Measurements from ENCODE around the gene MYO9A. TPM values are rescaled to one million over a fixed set of nuclear protein-coding genes. Genes with fewer than 3 reads are reported as not detected.

The MYO9A gene
- total RNA-seq, 1 experiment from 2014 or later = 21.4 TPM

DNA sequence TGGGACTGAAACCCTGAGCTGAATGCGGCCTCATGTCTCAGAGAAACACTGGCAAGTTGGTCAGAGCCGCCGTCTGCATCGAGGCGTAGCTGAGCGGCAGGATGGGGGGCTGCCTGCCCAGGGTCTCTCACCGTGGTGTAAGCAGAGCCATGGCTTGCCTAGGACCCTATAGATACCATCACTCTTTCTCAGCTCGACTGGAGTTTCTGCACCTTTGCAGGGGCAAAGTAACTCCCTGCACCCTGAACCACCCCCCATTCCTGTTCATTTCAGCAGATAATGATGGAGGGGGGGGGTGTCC lies 336.0 kb downstream of the MYO9A start:
- H3K27ac Mint-ChIP-seq = no peak overlapping the region; a peak in 1 of 7 replicates
- no peak overlapping the region for H3T11ph ChIP-seq (ENCODE audit: low read length)
- no peak overlapping the region for H2BK20ac ChIP-seq (ENCODE audit: low read depth, low read length, poor library complexity, severe bottlenecking)
- no peaks in the 10 kb centered on the region for H4K20me1 ChIP-seq (ENCODE audit: control insufficient read depth, insufficient read depth, insufficient read length)
- no peak overlapping the region for H3K23ac ChIP-seq (ENCODE audit: insufficient read length, low read depth, low read length)
- no peak overlapping the region for H4K91ac ChIP-seq (ENCODE audit: insufficient read length, low read depth, low read length)
- peaks cover 3% of the 10 kb centered on the region for H3K27me3 Mint-ChIP-seq (ENCODE audit: low read depth)
- H3K4me2 ChIP-seq (ENCODE audit: insufficient read depth, insufficient read length, low read length) = no peak overlapping the region
- H3K56ac ChIP-seq (ENCODE audit: insufficient read length, low read depth, low read length) = no peak overlapping the region
- no peak overlapping the region for H2AFZ ChIP-seq (ENCODE audit: low read length)
- H3K79me1 ChIP-seq (ENCODE audit: insufficient read depth, low read depth, low read length, poor library complexity, severe bottlenecking) = no peaks in the 10 kb centered on the region
- no peaks in the 10 kb centered on the region; the same call in 1 of the 2 replicates for H3K4me1 ChIP-seq (ENCODE audit: insufficient read depth, low read length)
- DNase-seq = no peak
- H3K9ac ChIP-seq (ENCODE audit: extremely low read depth, insufficient read length, low read length) = no peak overlapping the region
- H2BK15ac ChIP-seq (ENCODE audit: low read depth, low read length) = no peak overlapping the region
- H3K4ac ChIP-seq (ENCODE audit: low read depth, low read length) = no peak overlapping the region
- no peak overlapping the region for H3K4me3 Mint-ChIP-seq
- H3K79me2 ChIP-seq (ENCODE audit: insufficient read depth, low read length) = no peaks in the 10 kb centered on the region
- H3K18ac ChIP-seq (ENCODE audit: insufficient read length, low read depth, low read length) = no peak overlapping the region
- no CpG with 5 or more reads among the region's 8 CpGs for WGBS (ENCODE audit: extremely low coverage, insufficient read length, low lambda C conversion rate)
- H2BK120ac ChIP-seq (ENCODE audit: low read depth, low read length, poor library complexity, severe bottlenecking) = no peak overlapping the region
- no peak overlapping the region for H4K8ac ChIP-seq (replicated peaks; ENCODE audit: insufficient read length, low read depth, low read length)
- H3K4me1 Mint-ChIP-seq = peaks cover 9% of the 10 kb centered on the region in 2 experiments
- H3K9me3 Mint-ChIP-seq = no peaks in the 10 kb centered on the region
- no peak overlapping the region for H2BK5ac ChIP-seq (ENCODE audit: insufficient read length, low read length)
- no peaks in the 10 kb centered on the region for H3K9me3 ChIP-seq (ENCODE audit: control insufficient read depth, low read depth, low read length)
- no peak overlapping the region for H4K5ac ChIP-seq (ENCODE audit: insufficient read length, low read depth, low read length)
- no peaks in the 10 kb centered on the region for H3K36me3 Mint-ChIP-seq (ENCODE audit: insufficient read depth in 1 of 3, low read depth in 3 of 3)
- no peaks in the 10 kb centered on the region for H3K27me3 ChIP-seq (ENCODE audit: insufficient read depth, low read length)
- no peak overlapping the region for H2AK5ac ChIP-seq (ENCODE audit: insufficient read length, low read length)
- no peak overlapping the region for H3K27ac ChIP-seq (ENCODE audit: insufficient read length, low read depth, low read length)
- H3K23me2 ChIP-seq (ENCODE audit: insufficient read length, low read depth, low read length, poor library complexity, severe bottlenecking) = no peaks in the 10 kb centered on the region
- TF ChIP-seq, protein P1, sequence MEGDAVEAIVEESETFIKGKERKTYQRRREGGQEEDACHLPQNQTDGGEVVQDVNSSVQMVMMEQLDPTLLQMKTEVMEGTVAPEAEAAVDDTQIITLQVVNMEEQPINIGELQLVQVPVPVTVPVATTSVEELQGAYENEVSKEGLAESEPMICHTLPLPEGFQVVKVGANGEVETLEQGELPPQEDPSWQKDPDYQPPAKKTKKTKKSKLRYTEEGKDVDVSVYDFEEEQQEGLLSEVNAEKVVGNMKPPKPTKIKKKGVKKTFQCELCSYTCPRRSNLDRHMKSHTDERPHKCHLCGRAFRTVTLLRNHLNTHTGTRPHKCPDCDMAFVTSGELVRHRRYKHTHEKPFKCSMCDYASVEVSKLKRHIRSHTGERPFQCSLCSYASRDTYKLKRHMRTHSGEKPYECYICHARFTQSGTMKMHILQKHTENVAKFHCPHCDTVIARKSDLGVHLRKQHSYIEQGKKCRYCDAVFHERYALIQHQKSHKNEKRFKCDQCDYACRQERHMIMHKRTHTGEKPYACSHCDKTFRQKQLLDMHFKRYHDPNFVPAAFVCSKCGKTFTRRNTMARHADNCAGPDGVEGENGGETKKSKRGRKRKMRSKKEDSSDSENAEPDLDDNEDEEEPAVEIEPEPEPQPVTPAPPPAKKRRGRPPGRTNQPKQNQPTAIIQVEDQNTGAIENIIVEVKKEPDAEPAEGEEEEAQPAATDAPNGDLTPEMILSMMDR (conservative IDR thresholded peaks at IDR 0.05) = no peak
- no peak overlapping the region for H3K14ac ChIP-seq (ENCODE audit: insufficient read depth, low read length)
- no peak overlapping the region for H2BK12ac ChIP-seq (ENCODE audit: insufficient read length, low read depth, low read length)
